Endothelial cell of umbilical vein (primary cell): ENCODE measurements around the gene DPH2. TPM values are rescaled to one million over a fixed set of nuclear protein-coding genes. Genes with fewer than 3 reads are reported as not detected.

Experiments used
- BruUV-seq: library from RNA; stranded (reverse); fragments of 400-500 nt; replicated peaks from 2 replicates; lab custom pipeline; 2021; lab: Mats Ljungman, UMichigan
- CTCF ChIA-PET: fragments of 300-600, 350-600 bp; sonication (Branson Sonifier 250); formaldehyde crosslinking; loops from one replicate; lab custom pipeline; 2021; ENCODE audit warnings: antibody characterized with exemption, inconsistent platforms; lab: Charles Lee
- POLR2A ChIA-PET: fragments of 300-600, 350-600 bp; sonication (Branson Sonifier 250); formaldehyde crosslinking; loops from one replicate; lab custom pipeline; 2021; ENCODE audit warnings: antibody characterized with exemption, inconsistent platforms; lab: Charles Lee
- DNase-seq: peaks from one replicate; pipeline ENCODE4 v3.0.0-alpha.2; 2011; ENCODE audit warnings: low read depth, low spot score
- FAIRE-seq: peaks from 2 replicates; lab custom pipeline; 2011; peaks lifted over from hg19 to GRCh38; lab: Jason Lieb, UNC
- H2AFZ ChIP-seq: 2 replicates; pipeline ENCODE4 v1.6.0; 2012; ENCODE audit warnings: low read depth, low read length, control low read depth, inconsistent platforms
- H3K27ac ChIP-seq: 2 replicates; pipeline ENCODE4 v1.5.1; 2011; ENCODE audit warnings: low read depth, mild to moderate bottlenecking, control low read depth, low read length, moderate library complexity; ENCODE audit not compliant: insufficient read depth
- H3K27me3 ChIP-seq, 2 experiments: 2 replicates each; pipeline versions ENCODE4 v1.6.0 to v1.6.1; 2011; ENCODE audit warnings: low read length in 2 of 2, mixed read lengths in 1 of 2; ENCODE audit not compliant: control insufficient read depth in 2 of 2, insufficient read depth in 2 of 2
- H3K36me3 ChIP-seq, 2 experiments: 2 replicates in 1 of 2; 3 replicates in 1 of 2; pipeline ENCODE4 v1.5.1; 2011; ENCODE audit warnings: low read length in 2 of 2, mild to moderate bottlenecking in 1 of 2, moderate library complexity in 1 of 2; ENCODE audit not compliant: control insufficient read depth in 2 of 2, insufficient read depth in 2 of 2; ENCODE audit errors: extremely low read depth in 1 of 2
- H3K4me1 ChIP-seq: 3 replicates; pipeline ENCODE4 v1.5.1; 2011; ENCODE audit warnings: mild to moderate bottlenecking, low read length; ENCODE audit not compliant: control insufficient read depth, insufficient read depth; ENCODE audit errors: extremely low read depth
- H3K4me2 ChIP-seq: 2 replicates; pipeline ENCODE4 v1.6.1; 2011; ENCODE audit warnings: low read length, control low read depth, mixed read lengths; ENCODE audit not compliant: insufficient read depth
- H3K4me3 ChIP-seq, 3 experiments: fragments of 200-600 bp in 1 of 3; sonication (generic), shearing (Covaris generic) in 1 of 3; replicated peaks in 1 of 3; 2 replicates each; pipeline ENCODE4 v1.5.1; 2011 to 2016; ENCODE audit warnings: control low read depth in 3 of 3, low read length in 3 of 3, mild to moderate bottlenecking in 2 of 3, inconsistent platforms in 1 of 3, low read depth in 1 of 3, moderate library complexity in 1 of 3; ENCODE audit not compliant: insufficient read depth in 1 of 3
- H3K79me2 ChIP-seq: 2 replicates; pipeline ENCODE4 v1.6.0; 2012; ENCODE audit warnings: low read length, inconsistent platforms; ENCODE audit not compliant: control insufficient read depth, insufficient read depth
- H3K9ac ChIP-seq: replicated peaks from 2 replicates; pipeline ENCODE3; 2011; ENCODE audit warnings: low read length, control low read depth; ENCODE audit not compliant: insufficient read depth; ENCODE audit errors: extremely low read depth
- H3K9me1 ChIP-seq: replicated peaks from 3 replicates; pipeline ENCODE4 v1.6.0; 2011; ENCODE audit warnings: mild to moderate bottlenecking, low read length; ENCODE audit not compliant: control insufficient read depth, insufficient read depth; ENCODE audit errors: extremely low read depth
- H3K9me3 ChIP-seq: replicated peaks from 2 replicates; pipeline ENCODE4 v1.5.1; 2012; ENCODE audit warnings: low read length, inconsistent platforms; ENCODE audit not compliant: control insufficient read depth, insufficient read depth
- H4K20me1 ChIP-seq: replicated peaks from 2 replicates; pipeline ENCODE3; 2011; ENCODE audit warnings: mild to moderate bottlenecking, low read length; ENCODE audit not compliant: control insufficient read depth, insufficient read depth; ENCODE audit errors: extremely low read depth
- EZH2 ChIP-seq: IDR thresholded peaks from 2 replicates; pipeline ENCODE4 v1.6.1; 2012; ENCODE audit warnings: borderline replicate concordance, low read depth, mild to moderate bottlenecking, moderate library complexity, low read length, inconsistent platforms; ENCODE audit not compliant: severe bottlenecking
- FOS ChIP-seq: IDR thresholded peaks from 2 replicates; pipeline ENCODE4 v1.6.1; 2011; ENCODE audit warnings: mild to moderate bottlenecking, low read length, moderate library complexity, borderline replicate concordance; ENCODE audit not compliant: insufficient read depth
- GATA2 ChIP-seq: IDR thresholded peaks from 2 replicates; pipeline ENCODE4 v1.7.0; 2011; ENCODE audit warnings: low read depth, mild to moderate bottlenecking, moderate library complexity, mixed read lengths, low read length; ENCODE audit not compliant: insufficient read length, insufficient read depth
- JUN ChIP-seq: IDR thresholded peaks from 2 replicates; pipeline ENCODE4 v1.6.1; 2011; ENCODE audit warnings: borderline replicate concordance, low read depth; ENCODE audit not compliant: insufficient read length, insufficient read depth
- MYC ChIP-seq: IDR thresholded peaks from one replicate; pipeline ENCODE4 v1.6.1; 2011; ENCODE audit warnings: mild to moderate bottlenecking, low read depth, low read length
- POLR2A ChIP-seq: IDR thresholded peaks from 2 replicates; pipeline ENCODE4 v1.6.1; 2012; ENCODE audit warnings: low read depth, mild to moderate bottlenecking, control low read depth, low read length
- POLR2AphosphoS5 ChIP-seq: IDR thresholded peaks from 2 replicates; pipeline ENCODE4 v1.6.1; 2012; ENCODE audit warnings: low read depth, mild to moderate bottlenecking, control low read depth, low read length, moderate library complexity; ENCODE audit not compliant: insufficient read depth
- dilution Hi-C: fragments of 300-500 bp; cut with MboI; formaldehyde crosslinking; loops from one replicate; pipeline ENCODE4 v1.15.0; 2019; ENCODE audit warnings: low sequenced_read_pairs; ENCODE audit not compliant: extremely low pct_ligation_motif_present
- intact Hi-C: fragments of 100-400 bp; cut with micrococcal nuclease; formaldehyde crosslinking; loops from one replicate; pipeline ENCODE4 v1.10.0; 2022
- polyA plus RNA-seq, 4 experiments: library from polyadenylated mRNA; depleted of rRNA in 3 of 4; stranded (reverse) in 3 of 4; unstranded in 1 of 4; fragments of >200 nt; gene quantifications; 2 replicates each; pipeline versions ENCODE4 v1.2.1 to v1.2.3, GENCODE V29; 2011 to 2012; ENCODE audit warnings: missing spikeins in 1 of 4
- total RNA-seq: library from RNA; stranded (reverse); gene quantifications from 2 replicates; pipeline ENCODE4 v1.2.3, GENCODE V29; 2021
- TF ChIP-seq, protein P1 (sequence below), 2 donors: IDR thresholded peaks; 1 replicate in 1 of 2; 2 replicates in 1 of 2; pipeline ENCODE4 v1.5.1; 2011; ENCODE audit warnings: low read length in 2 of 2, mild to moderate bottlenecking in 2 of 2, moderate library complexity in 2 of 2, control low read depth in 1 of 2, inconsistent platforms in 1 of 2, low read depth in 1 of 2; ENCODE audit not compliant: insufficient read depth in 1 of 2; ENCODE audit errors: extremely low read depth in 1 of 2
- TF ChIP-seq, protein P2 (sequence below): IDR thresholded peaks from 2 replicates; pipeline ENCODE4 v1.6.1; 2011; ENCODE audit not compliant: insufficient read depth, insufficient read length

The DPH2 gene
- total and polyA plus RNA-seq, 2 donors (not counting 3 experiments of a cell fraction or from before 2014, with no cell fraction given) = 28.1 to 59.1 TPM

DNA sequence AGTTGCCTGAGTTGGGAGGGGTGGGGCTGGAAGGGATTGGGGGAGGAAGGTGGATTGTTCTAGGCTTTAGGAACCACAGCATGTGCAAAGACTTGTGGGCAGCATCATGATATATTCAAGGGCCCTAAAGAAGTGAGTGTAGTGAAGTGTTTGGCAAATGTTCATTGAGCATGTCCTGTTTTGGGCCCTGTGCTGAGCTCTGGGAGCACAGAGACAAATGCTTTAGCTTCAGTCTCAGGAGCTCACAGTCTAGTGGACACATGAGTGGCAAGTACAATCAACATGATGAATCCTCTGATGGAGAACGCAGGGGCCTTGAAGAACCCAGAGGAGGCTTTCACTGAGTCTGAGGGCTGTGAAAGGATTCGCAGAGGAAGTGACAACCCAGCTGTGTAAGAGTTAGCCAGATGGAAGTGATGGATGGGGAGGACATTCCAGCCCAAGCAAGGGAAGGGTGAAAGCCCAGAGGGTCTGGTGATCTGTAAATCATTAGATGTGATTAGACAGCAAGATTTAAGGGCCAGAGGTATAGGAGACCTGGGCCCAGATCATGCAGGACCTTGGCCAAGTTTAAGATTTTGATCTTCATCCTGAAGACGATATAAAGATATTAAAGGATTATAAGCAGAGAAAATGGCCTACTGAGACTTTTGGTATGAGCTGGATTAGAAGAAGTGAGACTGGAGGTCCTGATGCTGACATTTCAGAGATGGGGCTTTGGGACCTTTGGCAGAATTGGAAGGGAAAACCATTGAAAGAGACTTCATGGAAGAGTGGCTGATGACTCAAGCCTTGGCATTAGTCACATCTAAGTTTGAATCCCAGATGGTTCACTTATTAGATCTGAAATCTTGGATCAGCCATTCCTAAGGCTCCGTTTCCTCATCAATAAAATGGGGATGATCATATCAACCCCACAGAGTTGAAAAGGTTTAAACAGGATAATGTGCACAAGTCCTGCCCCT lies 18.5 kb upstream of the DPH2 start:
- Histone ChIP-seq H3K27me3 (no peaks in the 10 kb centered on the region), H3K27ac (no peak overlapping the region), H3K4me3 (no peak overlapping the region), H3K4me2 (no peak overlapping the region), H3K9ac (no peak overlapping the region), H2AFZ (no peak overlapping the region), H3K9me1 (no peaks in the 10 kb centered on the region), H3K36me3 (peaks cover 0 to 6% of the 10 kb centered on the region in 2 experiments), H3K79me2 (peaks cover 5% of the 10 kb centered on the region), H4K20me1 (no peaks in the 10 kb centered on the region), H3K4me1 (peaks cover 11% of the 10 kb centered on the region), H3K9me3 (no peaks in the 10 kb centered on the region)
- DNase-seq (no peak), FAIRE-seq (no peak)
- intact Hi-C loops = no loop called here
- CTCF ChIA-PET = interaction anchor here (1.0 to 6.9 kb wide), 2 partner anchors 8 to 187 kb away, joined by 3 to 69 read pairs; no protein-coding TSS in a partner anchor
- POLR2A ChIA-PET = no interaction called here
- no TSS peak for BruUV-seq
- dilution Hi-C loops = no loop called here
- no peak for TF ChIP-seq POLR2AphosphoS5
- TF ChIP-seq FOS = peak; percentile 46

DNA sequence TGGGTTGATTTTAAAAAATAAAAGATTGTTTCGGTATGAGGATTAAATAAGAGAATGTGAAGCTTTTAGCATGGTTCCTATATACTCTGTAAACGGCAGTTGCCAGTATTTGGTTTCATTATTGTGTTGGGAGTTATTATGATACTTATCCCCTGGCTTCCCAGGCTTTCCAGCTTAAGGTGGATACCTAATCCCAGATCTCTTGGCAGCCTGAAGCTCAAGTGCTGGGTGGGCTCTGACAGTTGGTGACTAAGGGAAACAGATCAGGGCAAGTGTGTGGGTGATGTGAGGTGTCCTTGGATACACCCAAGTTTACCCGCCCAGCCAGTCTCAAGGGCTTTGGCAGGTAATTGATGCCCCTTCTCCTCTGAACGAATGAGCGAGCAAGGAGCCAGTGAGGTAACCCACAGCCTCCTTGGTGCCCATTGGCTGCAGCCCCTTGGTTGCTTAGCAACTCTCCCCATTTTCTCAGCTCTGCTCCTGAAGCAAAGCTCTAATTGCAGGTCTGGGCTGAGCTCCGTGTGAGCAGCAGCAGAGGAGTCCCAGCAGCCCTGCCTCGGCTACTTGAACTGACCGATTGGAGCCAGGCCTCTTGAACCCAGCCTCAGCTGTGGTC lies 17.0 kb upstream of the DPH2 start:
- no peaks in the 10 kb centered on the region for H4K20me1 ChIP-seq
- no peak overlapping the region for H2AFZ ChIP-seq
- ChIA-PET POLR2A (no interaction called here), CTCF (interaction anchor here (1.7 kb wide), 1 partner anchor 95 kb away, joined by 4 read pairs; no protein-coding TSS in a partner anchor)
- intact Hi-C loops = no loop called here
- BruUV-seq = no TSS peak
- FAIRE-seq = no peak
- H3K4me3 ChIP-seq = no peak overlapping the region
- no peaks in the 10 kb centered on the region for H3K79me2 ChIP-seq
- no peaks in the 10 kb centered on the region for H3K9me1 ChIP-seq
- H3K36me3 ChIP-seq = peaks cover 3 to 19% of the 10 kb centered on the region in 2 experiments
- H3K27ac ChIP-seq = no peak overlapping the region
- no peak overlapping the region for H3K9ac ChIP-seq
- TF ChIP-seq EZH2 (no peak), POLR2A (no peak), POLR2AphosphoS5 (no peak), JUN (no peak), FOS (no peak), GATA2 (no peak), MYC (no peak)
- TF ChIP-seq, protein P1, sequence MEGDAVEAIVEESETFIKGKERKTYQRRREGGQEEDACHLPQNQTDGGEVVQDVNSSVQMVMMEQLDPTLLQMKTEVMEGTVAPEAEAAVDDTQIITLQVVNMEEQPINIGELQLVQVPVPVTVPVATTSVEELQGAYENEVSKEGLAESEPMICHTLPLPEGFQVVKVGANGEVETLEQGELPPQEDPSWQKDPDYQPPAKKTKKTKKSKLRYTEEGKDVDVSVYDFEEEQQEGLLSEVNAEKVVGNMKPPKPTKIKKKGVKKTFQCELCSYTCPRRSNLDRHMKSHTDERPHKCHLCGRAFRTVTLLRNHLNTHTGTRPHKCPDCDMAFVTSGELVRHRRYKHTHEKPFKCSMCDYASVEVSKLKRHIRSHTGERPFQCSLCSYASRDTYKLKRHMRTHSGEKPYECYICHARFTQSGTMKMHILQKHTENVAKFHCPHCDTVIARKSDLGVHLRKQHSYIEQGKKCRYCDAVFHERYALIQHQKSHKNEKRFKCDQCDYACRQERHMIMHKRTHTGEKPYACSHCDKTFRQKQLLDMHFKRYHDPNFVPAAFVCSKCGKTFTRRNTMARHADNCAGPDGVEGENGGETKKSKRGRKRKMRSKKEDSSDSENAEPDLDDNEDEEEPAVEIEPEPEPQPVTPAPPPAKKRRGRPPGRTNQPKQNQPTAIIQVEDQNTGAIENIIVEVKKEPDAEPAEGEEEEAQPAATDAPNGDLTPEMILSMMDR (IDR thresholded peaks at IDR 0.05; ENCODE audit: extremely low read depth in 1 of 2, insufficient read depth in 1 of 2, low read depth in 1 of 2, low read length in 2 of 2) = no peak
- TF ChIP-seq, protein P2, sequence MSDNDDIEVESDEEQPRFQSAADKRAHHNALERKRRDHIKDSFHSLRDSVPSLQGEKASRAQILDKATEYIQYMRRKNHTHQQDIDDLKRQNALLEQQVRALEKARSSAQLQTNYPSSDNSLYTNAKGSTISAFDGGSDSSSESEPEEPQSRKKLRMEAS = no peak
- no peaks in the 10 kb centered on the region for H3K27me3 ChIP-seq
- DNase-seq = no peak
- H3K4me2 ChIP-seq = no peak overlapping the region
- H3K9me3 ChIP-seq = no peaks in the 10 kb centered on the region
- dilution Hi-C loops = no loop called here
- H3K4me1 ChIP-seq = peaks cover 7% of the 10 kb centered on the region
